GM12878 (cell line): Measurements from ENCODE around the gene ISL2. TPM values are rescaled to one million over a fixed set of nuclear protein-coding genes. Genes with fewer than 3 reads are reported as not detected.
A peak's percentile ranks its signal among the peaks of the same experiment; 100 is the strongest.

Experiments used
- ATAC-seq: fragments of 200-7000 bp; cut with Tn5 transposase; 3 replicates; pipeline ENCODE4 v1.9.1; 2020; ENCODE audit warnings: mild to moderate bottlenecking, moderate library complexity
- BruUV-seq: library from RNA; stranded (reverse); fragments of 400-500 nt; replicated peaks from 2 replicates; lab custom pipeline; 2021; lab: Mats Ljungman, UMichigan
- CTCF ChIA-PET: fragments of 300-600 bp; sonication (Branson Sonifier 250); formaldehyde crosslinking; extraction: SDS; loops from one replicate; lab custom pipeline; 2021; ENCODE audit warnings: inconsistent platforms; lab: Yijun Ruan, JAX
- POLR2A ChIA-PET: fragments of 350-600 bp; formaldehyde crosslinking; extraction: SDS; loops from one replicate; lab custom pipeline; 2021; ENCODE audit warnings: inconsistent platforms; lab: Charles Lee
- RAD21 ChIA-PET: fragments of 300-600 bp; sonication (Branson Sonifier 250); formaldehyde crosslinking; loops from one replicate; lab custom pipeline; 2023; ENCODE audit warnings: antibody characterized with exemption; ENCODE audit not compliant: unreplicated experiment; lab: Charles Lee
- SMC1A ChIA-PET: fragments of 300-600 bp; sonication (Branson Sonifier 250); formaldehyde crosslinking; loops from one replicate; lab custom pipeline; 2023; ENCODE audit not compliant: unreplicated experiment, uncharacterized antibody; lab: Charles Lee
- DNase-seq: peaks from one replicate; pipeline ENCODE4 v3.0.0-alpha.2; 2011; ENCODE audit warnings: low read depth, low spot score
- FAIRE-seq: peaks from 3 replicates; lab custom pipeline; 2011; peaks lifted over from hg19 to GRCh38; lab: Jason Lieb, UNC
- H2AFZ ChIP-seq: 2 replicates; pipeline ENCODE4 v1.6.0; 2011; ENCODE audit warnings: low read depth, low read length, control low read depth; ENCODE audit not compliant: control insufficient read depth
- H3K27ac ChIP-seq: 2 replicates; pipeline ENCODE4 v1.5.1; 2011; ENCODE audit warnings: control low read depth; ENCODE audit not compliant: control insufficient read depth, insufficient read depth
- H3K27me3 ChIP-seq, 2 experiments: replicated peaks in 1 of 2; 2 replicates each; pipeline versions ENCODE4 v1.6.0 to v1.6.1; 2011; ENCODE audit warnings: low read length in 1 of 2; ENCODE audit not compliant: control insufficient read depth in 2 of 2, insufficient read depth in 2 of 2
- H3K36me3 ChIP-seq, 2 experiments: 2 replicates each; pipeline ENCODE4 v1.5.1; 2011; ENCODE audit warnings: low read length in 1 of 2; ENCODE audit not compliant: control insufficient read depth in 2 of 2, insufficient read depth in 2 of 2
- H3K4me1 ChIP-seq: 2 replicates; pipeline ENCODE4 v1.6.1; 2011; ENCODE audit warnings: mild to moderate bottlenecking, low read length, moderate library complexity, mixed read lengths; ENCODE audit not compliant: control insufficient read depth, insufficient read depth
- H3K4me2 ChIP-seq: 2 replicates; pipeline ENCODE4 v1.6.0; 2011; ENCODE audit warnings: control low read depth; ENCODE audit not compliant: control insufficient read depth, insufficient read depth
- H3K4me3 ChIP-seq: fragments of 200-600 bp; sonication (generic); 2 replicates; pipeline ENCODE4 v1.5.1; 2016
- H3K79me2 ChIP-seq: 2 replicates; pipeline ENCODE4 v1.6.0; 2011; ENCODE audit warnings: low read length; ENCODE audit not compliant: control insufficient read depth, insufficient read depth
- H3K9ac ChIP-seq: 2 replicates; pipeline ENCODE4 v1.8.0; 2011; ENCODE audit warnings: low read length, control low read depth, mixed read lengths; ENCODE audit not compliant: control insufficient read depth, insufficient read depth
- H3K9me3 ChIP-seq: replicated peaks from 3 replicates; pipeline ENCODE4 v1.5.1; 2011; ENCODE audit warnings: mild to moderate bottlenecking, low read length; ENCODE audit not compliant: control insufficient read depth, insufficient read depth
- H4K20me1 ChIP-seq: 2 replicates; pipeline ENCODE4 v1.6.0; 2011; ENCODE audit not compliant: control insufficient read depth, insufficient read depth
- CBFB ChIP-seq: IDR thresholded peaks from 2 replicates; pipeline ENCODE4 v1.6.1; 2016; ENCODE audit warnings: antibody characterized with exemption, low read depth
- FOXK2 ChIP-seq: fragments of 450-650 bp; IDR thresholded peaks from 2 replicates; pipeline ENCODE4 v1.6.1; 2017; ENCODE audit warnings: mild to moderate bottlenecking, moderate library complexity
- HDAC2 ChIP-seq: fragments of 200-600 bp; sonication (generic); IDR thresholded peaks from 2 replicates; pipeline ENCODE4 v1.6.1; 2017
- MTA2 ChIP-seq: fragments of 450-650 bp; IDR thresholded peaks from 2 replicates; pipeline ENCODE4 v1.6.1; 2016; ENCODE audit warnings: low read depth, mild to moderate bottlenecking, moderate library complexity
- SUPT20H ChIP-seq: IDR thresholded peaks from 2 replicates; pipeline ENCODE4 v1.6.1; 2011; ENCODE audit warnings: low read depth, mild to moderate bottlenecking, low read length, moderate library complexity, borderline replicate concordance; ENCODE audit not compliant: control insufficient read depth
- SUZ12 ChIP-seq: fragments of 200-600 bp; sonication (generic); IDR thresholded peaks from one replicate; pipeline ENCODE4 v1.6.1; 2018; ENCODE audit warnings: antibody characterized with exemption, mild to moderate bottlenecking; ENCODE audit not compliant: unreplicated experiment
- ZNF622 ChIP-seq: fragments of 450-650 bp; IDR thresholded peaks from 2 replicates; pipeline ENCODE4 v1.6.1; 2017; ENCODE audit warnings: mild to moderate bottlenecking, inconsistent platforms
- WGBS: methylation state at CpG from one replicate; pipeline ENCODE4 v1.1.6; 2016; ENCODE audit warnings: low lambda C conversion rate; ENCODE audit not compliant: insufficient replicate concordance, insufficient coverage; ENCODE audit errors: missing lambda C conversion rate; 5-methylcytosine and 5-hydroxymethylcytosine counted together
- in situ Hi-C: fragments of 300-500 bp; cut with MboI; formaldehyde crosslinking; loops from 9 replicates; pipeline ENCODE4 v1.14.3; 2018; ENCODE audit warnings: mixed read lengths
- intact Hi-C: fragments of 100-400 bp; cut with micrococcal nuclease; formaldehyde crosslinking; loops from one replicate; pipeline ENCODE4 v1.14.2; 2022; ENCODE audit not compliant: unreplicated experiment
- polyA plus RNA-seq, 11 experiments: library from polyadenylated mRNA; depleted of rRNA in 4 of 11; unstranded in 6 of 11; stranded (reverse) in 5 of 11; fragments of >200 nt; fragmentation: Nextera tagmentation in 4 of 11; fragmentation: Illumina TruSeq in 1 of 11; extraction: Ambion mirVana in 4 of 11; extraction: Trizol in 1 of 11; gene quantifications; 1 replicate in 1 of 11; 2 replicates in 10 of 11; pipeline versions ENCODE4 v1.2.1 to v1.2.3, GENCODE V29; 2011 to 2016; ENCODE audit warnings: inconsistent platforms in 2 of 11, missing spikeins in 2 of 11, low read depth in 1 of 11
- total RNA-seq, 4 experiments: library from RNA; depleted of rRNA in 3 of 4; stranded (reverse); fragments of >200 nt in 3 of 4; fragmentation: Illumina TruSeq in 1 of 4; extraction: Trizol in 1 of 4; gene quantifications; 2 replicates each; pipeline versions ENCODE4 v1.2.1 to v1.2.3, GENCODE V29; 2013 to 2021
- TF ChIP-seq, protein P1 (sequence below): fragments of 450-650 bp; IDR thresholded peaks from 2 replicates; pipeline ENCODE4 v1.6.1; 2017; ENCODE audit warnings: mild to moderate bottlenecking, low read depth, inconsistent platforms; ENCODE audit not compliant: poor library complexity, severe bottlenecking
- TF ChIP-seq, protein P2 (sequence below): IDR thresholded peaks from 2 replicates; pipeline ENCODE4 v1.6.1; 2011; ENCODE audit warnings: mild to moderate bottlenecking, low read depth, low read length, moderate library complexity; ENCODE audit not compliant: insufficient replicate concordance

The ISL2 gene
- total and polyA plus RNA-seq, 10 of the 15 experiments (the other 5 are each of a cell fraction or from before 2014, with no cell fraction given) = 0.05 to 0.26 (median 0.08) TPM; not detected in 7

DNA sequence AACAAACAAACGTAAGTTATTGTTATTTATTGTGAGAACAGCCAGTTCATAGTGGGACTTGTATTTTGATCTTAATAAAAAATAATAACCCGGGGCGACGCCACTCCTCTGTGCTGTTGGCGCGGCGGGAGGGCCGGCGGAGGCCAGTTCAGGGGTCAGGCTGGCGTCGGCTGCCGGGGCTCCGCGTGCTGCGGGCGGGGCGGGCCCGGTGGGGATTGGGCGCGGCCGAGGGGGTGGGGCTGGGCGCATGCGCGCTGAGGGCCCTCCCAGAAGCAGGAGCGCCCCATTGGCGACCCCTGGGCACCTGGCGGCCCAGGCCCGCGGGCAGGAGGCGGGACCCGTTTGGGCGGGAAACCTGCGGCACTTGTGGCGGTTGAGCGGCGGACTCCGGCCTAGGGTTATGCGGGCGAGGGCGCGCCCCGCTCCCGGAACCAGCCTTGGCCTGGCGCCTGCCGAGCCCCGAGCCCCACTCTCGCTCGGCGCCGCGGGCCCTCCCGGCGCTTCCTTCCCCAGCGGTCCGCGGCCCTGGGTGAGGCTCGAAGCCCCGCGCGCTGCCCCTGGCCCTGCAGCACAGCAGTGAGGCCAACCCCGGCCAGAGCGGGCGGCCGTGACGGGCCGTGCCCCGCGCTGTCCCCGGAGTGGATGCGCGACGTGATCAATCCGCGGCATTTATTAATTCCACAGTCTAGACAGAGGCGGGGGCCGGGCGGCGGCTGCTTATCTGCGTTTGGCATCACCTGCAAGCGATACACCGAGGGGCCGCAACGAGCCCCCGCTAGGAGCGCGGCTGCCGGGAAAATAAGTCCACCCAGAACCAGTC is 6.0 kb downstream of the ISL2 start:
- CTCF ChIA-PET = no interaction called here
- H3K4me1 ChIP-seq = peaks cover 30% of the 10 kb centered on the region

DNA sequence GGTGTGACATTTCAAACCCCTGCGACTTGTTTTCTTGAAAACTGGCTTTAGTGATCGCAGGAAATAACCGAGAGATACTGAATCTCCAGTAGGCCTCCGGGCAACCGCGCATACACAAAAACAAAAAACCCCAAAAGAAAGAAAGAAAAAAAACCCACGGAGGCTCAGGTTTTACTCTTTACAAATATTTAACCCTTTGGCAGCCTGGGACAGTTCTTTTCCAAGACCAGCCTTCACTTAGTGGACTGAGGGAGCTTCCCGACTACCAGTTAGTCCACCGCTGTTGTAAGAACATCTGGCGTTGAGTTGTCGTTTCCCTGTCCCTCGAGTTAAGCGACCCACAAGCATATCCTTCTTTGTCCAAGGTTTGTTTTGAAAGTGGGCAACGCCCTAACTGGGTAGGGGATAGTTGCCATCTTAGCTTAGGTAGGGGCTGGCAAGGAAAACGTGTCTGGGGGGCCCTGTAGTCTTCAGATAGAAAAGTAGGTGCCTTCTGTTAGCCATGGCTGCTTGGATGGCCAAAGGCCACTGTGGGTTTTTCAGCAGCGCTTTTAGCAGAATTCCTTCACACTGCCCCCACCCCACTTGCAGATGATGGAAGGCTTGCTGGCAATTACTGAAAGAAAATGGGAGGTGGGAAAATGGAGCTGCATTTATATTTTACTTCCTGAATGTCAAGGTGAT is 6.9 kb downstream of the ISL2 start:
- Histone ChIP-seq H3K4me1 (peaks cover 25% of the 10 kb centered on the region), H3K4me2 (no peak overlapping the region)
- WGBS = 71% methylated on average over 16 of the region's 16 CpGs
- TF ChIP-seq MTA2 (no peak), FOXK2 (no peak), SUPT20H (no peak), ZNF622 (no peak), CBFB (no peak)
- TF ChIP-seq, protein P1, sequence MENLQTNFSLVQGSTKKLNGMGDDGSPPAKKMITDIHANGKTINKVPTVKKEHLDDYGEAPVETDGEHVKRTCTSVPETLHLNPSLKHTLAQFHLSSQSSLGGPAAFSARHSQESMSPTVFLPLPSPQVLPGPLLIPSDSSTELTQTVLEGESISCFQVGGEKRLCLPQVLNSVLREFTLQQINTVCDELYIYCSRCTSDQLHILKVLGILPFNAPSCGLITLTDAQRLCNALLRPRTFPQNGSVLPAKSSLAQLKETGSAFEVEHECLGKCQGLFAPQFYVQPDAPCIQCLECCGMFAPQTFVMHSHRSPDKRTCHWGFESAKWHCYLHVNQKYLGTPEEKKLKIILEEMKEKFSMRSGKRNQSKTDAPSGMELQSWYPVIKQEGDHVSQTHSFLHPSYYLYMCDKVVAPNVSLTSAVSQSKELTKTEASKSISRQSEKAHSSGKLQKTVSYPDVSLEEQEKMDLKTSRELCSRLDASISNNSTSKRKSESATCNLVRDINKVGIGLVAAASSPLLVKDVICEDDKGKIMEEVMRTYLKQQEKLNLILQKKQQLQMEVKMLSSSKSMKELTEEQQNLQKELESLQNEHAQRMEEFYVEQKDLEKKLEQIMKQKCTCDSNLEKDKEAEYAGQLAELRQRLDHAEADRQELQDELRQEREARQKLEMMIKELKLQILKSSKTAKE = no peak
- TF ChIP-seq, protein P2, sequence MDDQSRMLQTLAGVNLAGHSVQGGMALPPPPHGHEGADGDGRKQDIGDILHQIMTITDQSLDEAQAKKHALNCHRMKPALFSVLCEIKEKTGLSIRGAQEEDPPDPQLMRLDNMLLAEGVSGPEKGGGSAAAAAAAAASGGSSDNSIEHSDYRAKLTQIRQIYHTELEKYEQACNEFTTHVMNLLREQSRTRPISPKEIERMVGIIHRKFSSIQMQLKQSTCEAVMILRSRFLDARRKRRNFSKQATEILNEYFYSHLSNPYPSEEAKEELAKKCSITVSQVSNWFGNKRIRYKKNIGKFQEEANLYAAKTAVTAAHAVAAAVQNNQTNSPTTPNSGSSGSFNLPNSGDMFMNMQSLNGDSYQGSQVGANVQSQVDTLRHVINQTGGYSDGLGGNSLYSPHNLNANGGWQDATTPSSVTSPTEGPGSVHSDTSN = no peak

More for the DNA sequence above, 6.0 kb downstream of the ISL2 start:
- POLR2A ChIA-PET = no interaction called here
- RAD21 ChIA-PET = no interaction called here
- H3K9ac ChIP-seq = no peak overlapping the region
- ATAC-seq (no peak), DNase-seq (no peak), FAIRE-seq (no peak)
- no peak overlapping the region for H3K4me3 ChIP-seq
- in situ Hi-C loops = no loop called here
- SMC1A ChIA-PET = no interaction called here
- peak overlapping the region; percentile 13; the same call in 1 of the 2 replicates for H3K4me2 ChIP-seq
- TF ChIP-seq HDAC2 (no peak), SUZ12 (peak; percentile 47)
- intact Hi-C loops = no loop called here
- no peaks in the 10 kb centered on the region for H4K20me1 ChIP-seq
- no peaks in the 10 kb centered on the region; the same call in 1 of the 3 replicates for H3K9me3 ChIP-seq
- H2AFZ ChIP-seq = no peak overlapping the region
- peaks cover 31 to 44% of the 10 kb centered on the region in 2 experiments for H3K27me3 ChIP-seq
- BruUV-seq = no TSS peak
- 80% methylated on average over 72 of the region's 87 CpGs for WGBS
- no peaks in the 10 kb centered on the region for H3K36me3 ChIP-seq
- no peak overlapping the region for H3K27ac ChIP-seq
- H3K79me2 ChIP-seq = no peaks in the 10 kb centered on the region; the same call in 1 of the 2 replicates

More for the DNA sequence above, 6.9 kb downstream of the ISL2 start:
- no peaks in the 10 kb centered on the region for H4K20me1 ChIP-seq
- H3K36me3 ChIP-seq = no peaks in the 10 kb centered on the region
- in situ Hi-C loops (no loop called here), intact Hi-C loops (no loop called here)
- H3K79me2 ChIP-seq = no peaks in the 10 kb centered on the region; the same call in 1 of the 2 replicates
- no peak overlapping the region for H3K4me3 ChIP-seq
- H3K27me3 ChIP-seq = peaks cover 28 to 44% of the 10 kb centered on the region in 2 experiments
- DNase-seq (no peak), FAIRE-seq (no peak), ATAC-seq (no peak)
- SMC1A ChIA-PET = interaction anchor here (1.2 kb wide), 1 partner anchor 9 kb away, joined by 3 read pairs; no protein-coding TSS in a partner anchor
- CTCF ChIA-PET = no interaction called here
- no peaks in the 10 kb centered on the region; the same call in 1 of the 3 replicates for H3K9me3 ChIP-seq
- H2AFZ ChIP-seq = no peak overlapping the region
- POLR2A ChIA-PET = no interaction called here
- no TSS peak for BruUV-seq
- no peak overlapping the region for H3K27ac ChIP-seq
- RAD21 ChIA-PET = no interaction called here
- no peak overlapping the region for H3K9ac ChIP-seq
